Testis (tissue), 3 donors: ENCODE data around the gene PAX3. TPM values are rescaled to one million over a fixed set of nuclear protein-coding genes. Genes with fewer than 3 reads are reported as not detected.

Source experiments
- DNase-seq: peaks from one replicate; pipeline ENCODE4 v3.0.0-alpha.2; 2019
- H3K27ac ChIP-seq, 2 donors: fragments of 200-600 bp; sonication (generic); one replicate each; pipeline ENCODE4 v1.5.1; 2019
- H3K27me3 ChIP-seq: fragments of 200-600 bp; sonication (generic); one replicate; pipeline ENCODE4 v1.5.1; 2019
- H3K36me3 ChIP-seq: fragments of 200-600 bp; sonication (generic); one replicate; pipeline ENCODE4 v1.5.1; 2017; ENCODE audit warnings: low read depth; ENCODE audit errors: missing control alignments
- H3K4me1 ChIP-seq: fragments of 200-600 bp; sonication (generic); one replicate; pipeline ENCODE4 v1.5.1; 2019
- H3K4me3 ChIP-seq, 2 donors: fragments of 200-600 bp; sonication (generic); one replicate each; pipeline ENCODE4 v1.5.1; 2017 to 2019
- H3K9me3 ChIP-seq: fragments of 200-600 bp; sonication (generic); one replicate; pipeline ENCODE4 v1.5.1; 2017
- CTCF ChIP-seq, 3 experiments: fragments of 450-650 bp in 2 of 3; fragments of 200-600 bp in 1 of 3; sonication (generic) in 1 of 3; IDR thresholded peaks; one replicate each; pipeline ENCODE4 v1.5.1; 2016 to 2019; ENCODE audit warnings: antibody characterized with exemption in 3 of 3, mild to moderate bottlenecking in 2 of 3, moderate library complexity in 1 of 3
- POLR2A ChIP-seq: fragments of 450-650 bp; IDR thresholded peaks from one replicate; pipeline ENCODE4 v1.6.1; 2017; ENCODE audit warnings: antibody characterized with exemption, mild to moderate bottlenecking, moderate library complexity
- WGBS, 2 donors: methylation state at CpG; one replicate each; pipeline ENCODE4 v1.1.5; 2018; 5-methylcytosine and 5-hydroxymethylcytosine counted together
- intact Hi-C: fragments of 100-400 bp; cut with DNase I; formaldehyde crosslinking; loops from one replicate; pipeline ENCODE4 v1.15.1; 2023; ENCODE audit warnings: low total_unique reads
- polyA plus RNA-seq: library from polyadenylated mRNA; stranded (reverse); fragments of 350-450 nt; fragmentation: Illumina TruSeq; extraction: RNeasy Lipid Tissue Mini Kit (QIAGEN cat#74804); gene quantifications from one replicate; pipeline ENCODE4 v1.2.3, GENCODE V29; 2014; ENCODE audit warnings: low read depth, low replicate concordance; ENCODE audit not compliant: insufficient read depth
- total RNA-seq, 2 donors: library from RNA; depleted of rRNA; stranded (reverse); fragments of >200 nt; gene quantifications; one replicate each; pipeline ENCODE4 v1.2.3, GENCODE V29; 2016

The PAX3 gene
- total and polyA plus RNA-seq, 3 donors from 2014 or later = 4.8 to 6.0 (median 4.9) TPM

GRCh38 chr2:222241128-222241870 lies 57.5 kb downstream of the PAX3 start:
- TF ChIP-seq POLR2A (no peak), CTCF (IDR thresholded peaks at IDR 0.05) (no peak)
- no peaks in the 10 kb centered on the region for H3K27me3 ChIP-seq
- H3K27ac ChIP-seq = no peak overlapping the region
- DNase-seq = no peak
- no peaks in the 10 kb centered on the region for H3K36me3 ChIP-seq
- 23 to 28% methylated on average over 10 of the region's 10 CpGs for WGBS, 2 donors
- no peak overlapping the region for H3K4me3 ChIP-seq
- intact Hi-C loops = no loop called here
- H3K4me1 ChIP-seq = no peaks in the 10 kb centered on the region
- no peaks in the 10 kb centered on the region for H3K9me3 ChIP-seq

GRCh38 chr2:222240676-222241049 lies 58.1 kb downstream of the PAX3 start:
- Histone ChIP-seq H3K27ac (no peak overlapping the region), H3K27me3 (no peaks in the 10 kb centered on the region), H3K4me1 (no peaks in the 10 kb centered on the region), H3K9me3 (no peaks in the 10 kb centered on the region), H3K36me3 (no peaks in the 10 kb centered on the region), H3K4me3 (no peak overlapping the region)
- 13 to 14% methylated on average over 5 of the region's 5 CpGs for WGBS, 2 donors
- no peak for TF ChIP-seq CTCF (IDR thresholded peaks at IDR 0.05)
- intact Hi-C loops = no loop called here
- DNase-seq = no peak

GRCh38 chr2:222239945-222240675 lies 58.7 kb downstream of the PAX3 start:
- no peak for DNase-seq
- TF ChIP-seq POLR2A (no peak), CTCF (IDR thresholded peaks at IDR 0.05) (no peak)
- intact Hi-C loops = no loop called here
- Histone ChIP-seq H3K27ac (no peak overlapping the region), H3K27me3 (no peaks in the 10 kb centered on the region), H3K4me3 (no peak overlapping the region), H3K4me1 (no peaks in the 10 kb centered on the region), H3K9me3 (no peaks in the 10 kb centered on the region), H3K36me3 (no peaks in the 10 kb centered on the region)
- 3 to 5% methylated on average over 15 of the region's 15 CpGs for WGBS, 2 donors

GRCh38 chr2:222239091-222239490 lies 59.7 kb downstream of the PAX3 start:
- Histone ChIP-seq H3K27me3 (no peaks in the 10 kb centered on the region), H3K9me3 (no peaks in the 10 kb centered on the region), H3K36me3 (no peaks in the 10 kb centered on the region), H3K4me3 (no peak overlapping the region), H3K27ac (no peak overlapping the region), H3K4me1 (no peaks in the 10 kb centered on the region)
- WGBS, 2 donors = 37 to 47% methylated on average over 4 of the region's 4 CpGs
- DNase-seq = no peak
- TF ChIP-seq CTCF (IDR thresholded peaks at IDR 0.05) (no peak), POLR2A (no peak)
- intact Hi-C loops = no loop called here
